Left lung (tissue), 10 donors: Measurements from ENCODE around the gene MAST4. TPM values are rescaled to one million over a fixed set of nuclear protein-coding genes. Genes with fewer than 3 reads are reported as not detected.

Experiments used
- ATAC-seq: fragments of 200-7000 bp; cut with Tn5 transposase; one replicate; pipeline ENCODE4 v1.9.1; 2020; ENCODE audit warnings: moderate library complexity
- DNase-seq, 4 donors: peaks; one replicate each; pipeline ENCODE4 v3.0.0-alpha.2; 2013 to 2020
- H3K27ac ChIP-seq, 2 donors: fragments of 200-600 bp; sonication (generic) in 1 of 2; one replicate each; pipeline versions ENCODE4 v1.5.0 to v1.8.0; 2020 to 2021
- H3K27me3 ChIP-seq, 2 donors: fragments of 200-600 bp; sonication (generic) in 1 of 2; one replicate each; pipeline versions ENCODE4 v1.5.0 to v1.8.0; 2020 to 2021
- H3K36me3 ChIP-seq, 2 donors: fragments of 200-600 bp; sonication (generic) in 1 of 2; one replicate each; pipeline versions ENCODE4 v1.5.0 to v1.8.0; 2020 to 2021
- H3K4me1 ChIP-seq, 2 donors: fragments of 200-600 bp; one replicate each; pipeline ENCODE4 v1.8.0; 2021
- H3K4me3 ChIP-seq, 2 donors: fragments of 200-600 bp; sonication (generic) in 1 of 2; one replicate each; pipeline versions ENCODE4 v1.5.0 to v1.8.0; 2020 to 2021; ENCODE audit warnings: mild to moderate bottlenecking in 1 of 2
- H3K9me3 ChIP-seq, 2 donors: fragments of 200-600 bp; sonication (generic) in 1 of 2; one replicate each; pipeline versions ENCODE4 v1.5.0 to v1.8.0; 2020 to 2021
- CTCF ChIP-seq, 2 donors: fragments of 200-600 bp; sonication (generic) in 1 of 2; IDR thresholded peaks; one replicate each; pipeline versions ENCODE4 v1.5.0 to v1.8.0; 2021; ENCODE audit warnings: antibody characterized with exemption in 2 of 2
- intact Hi-C, 2 donors: fragments of 100-400 bp; cut with DNase I; formaldehyde crosslinking; loops; one replicate each; pipeline versions ENCODE4 v1.11.2 to v1.14.2; 2022
- polyA plus RNA-seq, 6 donors: library from polyadenylated mRNA; unstranded; fragments of 120-200 nt; gene quantifications; one replicate each; pipeline ENCODE4 v1.2.1, GENCODE V29; 2013; ENCODE audit not compliant: insufficient read length in 6 of 6
- total RNA-seq, 2 donors: library from RNA; stranded (reverse); fragmentation: NEBNext Ultra II Directional; extraction: Animal tissue kit (Norgen Biotek cat#: 25700); gene quantifications; one replicate each; pipeline ENCODE4 v1.2.1, GENCODE V29; 2021
- donor health status: DM: no; HTN: yes; CAD: no.
- donor health status: DM: no; HTN: no; CAD: no.

The MAST4 gene
- total and polyA plus RNA-seq, 8 donors: 47.7 to 57.6 (median 53.0) TPM

DNA sequence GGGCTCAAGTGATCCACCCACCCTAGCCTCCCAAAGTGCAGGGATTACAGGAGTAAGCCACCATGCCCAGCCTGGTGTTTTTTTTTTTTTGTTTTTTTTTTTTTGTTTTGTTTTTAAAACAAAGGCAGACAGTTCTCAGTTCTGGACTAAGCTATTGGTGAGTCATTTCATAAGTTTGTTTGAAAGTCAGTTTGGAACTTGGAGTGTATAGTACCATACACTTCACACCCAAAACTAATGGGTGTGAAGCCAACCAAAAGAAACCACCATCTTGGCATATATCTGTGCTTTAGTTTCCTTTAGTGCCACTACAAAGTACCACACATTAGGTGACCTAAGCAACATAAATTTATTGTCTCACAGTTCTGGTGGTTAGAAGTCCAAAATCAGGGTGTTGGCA, 13.4 kb downstream of the MAST4 start:
- no peak overlapping the region for H3K27ac ChIP-seq
- no peaks in the 10 kb centered on the region for H3K4me1 ChIP-seq
- no peaks in the 10 kb centered on the region for H3K36me3 ChIP-seq
- no peak overlapping the region for H3K4me3 ChIP-seq
- H3K27me3 ChIP-seq: no peaks in the 10 kb centered on the region
- intact Hi-C loops: no loop called here
- ATAC-seq: peak; percentile 22
- DNase-seq: no peak
- no peak for TF ChIP-seq CTCF (IDR thresholded peaks at IDR 0.05)
- H3K9me3 ChIP-seq: no peaks in the 10 kb centered on the region

DNA sequence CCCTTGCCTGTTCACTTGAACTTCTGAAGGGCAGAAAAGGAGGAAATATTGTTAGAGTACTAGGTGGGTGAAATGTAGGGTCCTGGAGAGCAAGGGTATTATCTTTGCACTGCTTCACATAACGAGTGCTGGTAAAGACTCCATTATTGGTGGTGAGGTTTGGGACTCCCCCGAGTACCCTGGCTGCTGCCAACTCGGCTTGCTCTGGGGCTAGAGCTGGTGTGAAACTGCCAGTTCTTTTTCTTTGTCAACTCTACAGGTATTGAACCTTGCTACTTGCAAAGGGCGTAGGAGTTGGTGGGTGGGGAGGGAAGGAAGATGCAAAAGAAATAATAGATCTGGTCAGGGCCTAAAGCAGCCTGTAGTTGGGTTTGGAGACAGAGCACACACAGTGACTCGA, 16.0 kb downstream of the MAST4 start:
- H3K4me3 ChIP-seq: no peak overlapping the region

GRCh38 chr5:66615136-66615535, 18.9 kb downstream of the MAST4 start:
- H3K27me3 ChIP-seq: no peaks in the 10 kb centered on the region
- no peak overlapping the region for H3K4me3 ChIP-seq
- intact Hi-C loops: no loop called here
- no peaks in the 10 kb centered on the region for H3K9me3 ChIP-seq
- no peaks in the 10 kb centered on the region for H3K36me3 ChIP-seq
- ATAC-seq: no peak
- H3K27ac ChIP-seq: no peak overlapping the region
- peaks cover 3 to 4% of the 10 kb centered on the region in 2 donors for H3K4me1 ChIP-seq
- DNase-seq: no peak
- no peak for TF ChIP-seq CTCF (IDR thresholded peaks at IDR 0.05)

More for the DNA sequence above, 16.0 kb downstream of the MAST4 start:
- no peak for DNase-seq
- H3K27me3 ChIP-seq: no peaks in the 10 kb centered on the region
- no peak overlapping the region for H3K27ac ChIP-seq
- H3K9me3 ChIP-seq: no peaks in the 10 kb centered on the region
- no peak for ATAC-seq
- intact Hi-C loops: no loop called here
- H3K4me1 ChIP-seq: peaks cover 3 to 4% of the 10 kb centered on the region in 2 donors
- no peak for TF ChIP-seq CTCF (IDR thresholded peaks at IDR 0.05)
- no peaks in the 10 kb centered on the region for H3K36me3 ChIP-seq

DNA sequence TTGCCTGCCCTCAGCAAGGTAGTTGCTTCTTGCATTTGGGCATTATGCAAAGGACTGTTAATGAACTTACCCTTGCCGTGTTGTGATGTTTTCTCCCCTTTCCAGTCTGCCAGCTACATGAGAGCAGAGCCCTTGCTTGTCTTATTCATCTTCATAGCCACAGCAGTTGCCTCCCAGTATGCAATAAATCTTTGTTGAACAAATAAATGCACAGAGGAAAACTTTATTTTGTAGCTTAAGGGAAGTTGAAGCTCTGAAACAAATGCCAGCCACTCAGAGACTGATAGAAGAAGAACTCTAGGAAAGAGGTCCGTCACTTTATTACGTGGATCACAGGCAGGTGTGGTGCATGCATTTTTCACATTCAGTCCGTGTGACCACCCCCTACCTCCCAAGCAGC, 19.7 kb downstream of the MAST4 start:
- Histone ChIP-seq H3K27me3 (no peaks in the 10 kb centered on the region), H3K27ac (peak overlapping the region; percentile 14 to 36), H3K9me3 (no peaks in the 10 kb centered on the region), H3K4me3 (no peak overlapping the region), H3K4me1 (peaks cover 3 to 4% of the 10 kb centered on the region in 2 donors), H3K36me3 (no peaks in the 10 kb centered on the region)
- ATAC-seq (no peak), DNase-seq (no peak)
- TF ChIP-seq CTCF (IDR thresholded peaks at IDR 0.05): no peak
- intact Hi-C loops: no loop called here

GRCh38 chr5:66616520-66617225, 20.5 kb downstream of the MAST4 start:
- H3K4me1 ChIP-seq: peaks cover 3 to 8% of the 10 kb centered on the region in 2 donors
- no peak for TF ChIP-seq CTCF (IDR thresholded peaks at IDR 0.05)
- no peaks in the 10 kb centered on the region for H3K9me3 ChIP-seq
- peak in 2 of 4 donors; percentile 52 to 60 for DNase-seq
- peak; percentile 88 for ATAC-seq
- peak overlapping the region; percentile 14 to 36 for H3K27ac ChIP-seq
- H3K4me3 ChIP-seq: no peak overlapping the region
- H3K36me3 ChIP-seq: no peaks in the 10 kb centered on the region
- no peaks in the 10 kb centered on the region for H3K27me3 ChIP-seq
- intact Hi-C loops: no loop called here
